ELF-1 (cell line): ENCODE results near the gene AP3M1.
"Not testable (repeated sequence)": the region's sequence is repeated elsewhere in the genome, so short reads cannot be mapped to it uniquely, and the experiment has no call there.

Source experiments
- DNase-seq: peaks from one replicate; pipeline ENCODE4 v3.0.0-alpha.2; 2016; ENCODE audit warnings: low read depth, low spot score

AP3M1 gene

GRCh38 chr10:74163319-74164068, 12.9 kb upstream of the AP3M1 start:
- no peak for DNase-seq

DNA sequence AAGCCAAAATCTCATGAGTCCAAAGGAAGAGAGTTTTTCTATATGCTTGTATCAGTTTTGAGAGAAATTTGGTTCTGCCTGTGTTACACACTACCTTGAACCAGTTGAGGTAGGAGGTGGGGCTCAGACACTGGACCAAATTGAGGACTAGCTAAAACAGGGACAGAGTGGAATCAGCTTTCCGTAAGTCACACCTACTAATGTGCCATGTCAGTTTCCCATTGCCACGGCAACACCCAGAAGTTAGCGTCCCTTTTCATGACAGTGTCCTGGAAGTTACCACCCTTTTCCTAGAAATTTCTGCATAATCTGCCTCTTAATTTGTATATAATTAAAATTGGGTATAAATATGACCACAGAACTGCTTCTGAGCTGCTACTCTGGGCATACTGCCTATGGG, 9.4 kb upstream of the AP3M1 start:
- DNase-seq = no peak

GRCh38 chr10:74156919-74157289, 6.3 kb upstream of the AP3M1 start:
- no peak for DNase-seq

- no peak for DNase-seq
Measured at GRCh38 chr10:74153676-74154075, 3.0 kb upstream of the AP3M1 start.

DNA sequence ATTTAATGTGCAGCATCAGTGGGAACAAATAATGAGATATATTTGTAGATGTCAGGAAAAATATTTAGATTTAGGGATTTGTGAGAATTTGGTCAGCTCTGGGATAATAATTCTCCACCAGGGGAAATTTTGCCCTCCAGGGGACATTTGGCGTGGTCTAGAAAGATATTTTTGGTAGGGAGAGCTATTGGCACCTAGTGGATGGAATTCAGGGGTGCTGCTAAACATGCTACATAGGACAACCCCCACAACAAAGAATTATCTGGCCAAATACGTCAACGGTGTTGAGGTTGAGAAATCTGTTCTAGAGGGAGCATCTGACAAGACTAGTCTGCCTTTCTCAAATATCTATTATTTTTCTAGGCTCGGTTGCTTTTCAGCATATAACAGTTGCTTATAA, 2.5 kb upstream of the AP3M1 start:
- DNase-seq = no peak

- no peak for DNase-seq
Measured at GRCh38 chr10:74151879-74152722, 1.5 kb upstream of the AP3M1 start.

- DNase-seq = peak; percentile 99
Measured at GRCh38 chr10:74150990-74151878, 606 bp upstream of the AP3M1 start, which contains the start of gene ADK. Gene ADK (plus strand): TSS chr10:74151221. CDS start chr10:74151279, 58 bp downstream.

DNA sequence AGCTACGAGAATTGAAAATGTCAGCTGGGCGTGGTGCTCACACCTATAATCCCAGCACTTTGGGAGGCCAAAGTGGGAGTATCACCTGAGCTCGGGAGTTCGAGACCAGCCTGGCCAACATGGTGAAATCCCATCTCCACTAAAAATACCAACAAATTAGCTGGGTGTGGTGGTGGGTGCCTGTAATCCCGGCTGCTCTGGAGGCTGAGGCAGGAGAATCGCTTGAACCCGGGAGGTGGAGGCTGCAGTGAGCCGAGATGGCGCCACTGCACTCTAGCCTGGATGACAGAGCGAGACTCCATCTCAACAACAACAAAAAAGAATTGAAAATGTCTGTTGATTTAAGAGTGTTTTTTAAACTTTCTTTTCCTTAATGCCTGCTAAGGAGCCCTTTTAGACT, 3.6 kb downstream of the AP3M1 start:
- DNase-seq = not testable (repeated sequence)

GRCh38 chr10:74145133-74145532, 5.5 kb downstream of the AP3M1 start:
- DNase-seq = no peak

DNA sequence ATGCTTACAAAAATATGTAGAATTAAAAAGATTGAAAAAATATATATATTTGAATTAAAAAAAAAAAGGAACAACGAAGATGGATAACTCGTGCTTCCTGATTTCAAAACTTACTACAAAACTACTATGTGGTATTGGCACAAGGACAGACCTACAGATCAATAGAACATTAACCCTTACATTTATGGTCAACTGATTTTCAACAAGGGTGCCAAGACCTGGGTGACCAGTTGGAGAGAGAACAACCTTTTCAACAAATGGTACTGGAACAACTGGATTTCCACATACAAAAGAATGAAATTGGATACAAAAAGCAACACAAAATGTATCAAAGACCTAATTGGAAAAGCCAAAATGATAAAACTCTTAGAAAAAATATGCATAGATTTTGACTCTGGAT, 10.1 kb downstream of the AP3M1 start:
- DNase-seq = no peak

DNA sequence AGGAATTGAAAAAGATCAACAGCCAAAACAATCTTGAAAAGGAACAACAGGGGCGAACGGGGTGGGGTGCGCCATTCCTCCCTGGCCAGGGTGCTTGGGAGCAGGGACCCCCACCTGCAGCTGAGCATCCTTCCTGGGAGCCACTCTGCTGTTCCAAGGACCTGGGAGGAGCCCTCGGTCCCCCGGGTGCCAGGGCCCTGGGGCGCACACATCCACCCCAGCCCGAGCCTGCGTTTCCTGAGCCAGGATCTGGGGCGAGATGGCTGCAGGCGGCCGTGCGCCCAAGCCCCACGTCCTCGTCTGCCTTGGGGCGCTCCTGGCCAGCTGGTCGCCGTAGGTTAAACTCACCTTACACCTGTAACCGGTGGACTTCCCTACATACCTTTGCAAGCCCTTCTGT, 10.6 kb downstream of the AP3M1 start:
- DNase-seq = no peak

DNA sequence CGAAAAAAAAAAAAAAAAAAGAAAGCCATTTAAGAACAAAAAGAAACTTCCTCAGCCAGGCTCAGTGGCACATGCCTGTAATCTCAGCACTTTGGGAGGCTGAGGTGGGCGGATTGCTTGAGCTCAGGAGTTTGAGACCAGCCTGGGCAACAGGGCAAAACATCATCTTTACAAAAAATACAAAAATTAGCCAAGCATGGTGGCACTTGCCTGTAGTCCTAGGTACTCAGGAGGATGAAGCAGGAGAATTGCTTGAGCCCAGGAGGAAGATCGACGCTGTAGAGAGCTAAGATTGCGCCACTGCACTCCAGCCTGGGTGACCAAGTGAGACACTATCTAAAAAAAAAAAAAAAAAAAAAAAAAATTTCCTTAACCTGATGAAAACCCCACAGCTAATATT, 12.0 kb downstream of the AP3M1 start:
- DNase-seq = not testable (repeated sequence)

DNA sequence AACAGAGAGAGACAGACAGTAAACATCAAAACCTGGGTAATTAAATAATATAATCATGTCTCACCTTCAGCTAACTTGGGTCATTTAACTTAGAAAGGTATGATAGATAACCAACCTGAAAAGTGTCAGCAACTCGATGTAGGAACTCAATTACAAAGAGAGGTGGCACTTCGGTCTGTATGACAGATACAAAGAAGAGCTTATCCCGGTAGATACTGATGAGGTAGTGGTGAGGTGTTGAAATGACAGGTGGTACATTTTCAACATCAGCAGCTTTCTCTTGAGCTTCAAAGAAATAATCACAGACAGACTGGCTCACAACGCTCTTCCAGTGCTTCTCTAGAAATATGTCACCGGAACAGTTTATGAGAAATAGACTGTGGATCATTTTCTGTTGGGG, 12.6 kb downstream of the AP3M1 start:
- no peak for DNase-seq

GRCh38 chr10:74135452-74135851, 15.2 kb downstream of the AP3M1 start:
- no peak for DNase-seq

DNA sequence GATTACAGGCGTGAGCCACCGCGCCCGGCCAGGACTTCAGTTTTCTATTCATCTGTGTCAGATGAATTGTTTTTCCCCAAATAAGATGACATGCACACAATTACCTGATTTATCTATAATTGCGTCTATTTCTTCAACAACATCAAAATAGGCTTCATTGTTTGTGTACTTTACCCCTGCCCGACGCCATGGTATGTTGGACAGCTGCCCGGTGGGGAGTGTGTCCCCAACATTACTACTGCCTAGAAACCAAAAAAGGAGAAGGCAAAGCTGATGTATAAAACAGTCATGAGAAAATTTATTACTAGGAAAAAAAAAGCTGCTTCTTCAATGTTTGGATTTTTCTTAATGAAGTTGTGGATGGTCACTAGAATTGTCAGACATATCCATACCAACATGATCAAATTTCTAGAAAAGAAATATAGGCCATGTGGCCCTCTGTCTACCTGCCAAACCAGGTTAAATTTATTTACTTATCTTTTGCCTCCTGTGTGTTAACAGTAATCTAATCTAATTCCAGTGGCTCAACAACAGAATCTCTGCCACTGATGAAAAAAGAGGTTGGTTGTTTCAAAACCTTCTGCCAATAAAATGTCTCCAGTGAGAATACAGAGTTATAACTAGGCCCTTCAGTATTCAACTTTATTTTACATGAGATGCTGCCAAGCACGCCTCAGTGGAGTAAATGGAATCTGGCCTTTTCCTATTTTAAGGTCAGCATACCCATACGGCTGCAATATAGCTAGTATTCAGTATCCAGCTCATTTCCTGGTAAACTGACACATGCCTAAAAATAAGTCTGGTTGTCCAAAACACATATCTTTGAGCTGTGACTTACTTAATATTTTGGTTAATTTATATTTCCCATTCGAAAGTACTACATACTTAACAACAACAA, 16.5 kb downstream of the AP3M1 start:
- no peak for DNase-seq

GRCh38 chr10:74123081-74123480, 27.5 kb downstream of the AP3M1 start:
- no peak for DNase-seq

GRCh38 chr10:74122060-74122459, 28.6 kb downstream of the AP3M1 start:
- no peak for DNase-seq

GRCh38 chr10:74121368-74121767, 29.3 kb downstream of the AP3M1 start:
- no peak for DNase-seq

DNA sequence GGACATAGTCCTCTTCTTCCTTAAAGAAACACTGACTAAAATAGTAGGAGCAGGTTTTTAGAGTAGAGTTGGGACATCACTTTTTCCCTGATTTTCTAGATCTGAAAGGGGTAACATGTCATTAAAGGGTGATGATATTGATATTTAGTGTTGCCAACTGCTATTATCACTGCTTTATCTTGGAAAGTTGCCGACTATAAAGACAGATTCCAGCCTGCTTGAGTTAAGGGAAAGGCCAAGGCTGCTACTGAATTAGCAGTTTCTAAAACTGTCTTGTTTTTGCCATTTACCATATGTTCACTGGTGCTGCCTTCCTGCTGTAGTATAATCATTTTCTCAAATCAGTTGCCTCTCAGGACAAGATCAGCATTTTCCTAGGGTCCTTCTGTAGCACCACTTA, 29.7 kb downstream of the AP3M1 start:
- DNase-seq = no peak

- DNase-seq = no peak
Measured at GRCh38 chr10:74118804-74119203, 31.8 kb downstream of the AP3M1 start.

DNA sequence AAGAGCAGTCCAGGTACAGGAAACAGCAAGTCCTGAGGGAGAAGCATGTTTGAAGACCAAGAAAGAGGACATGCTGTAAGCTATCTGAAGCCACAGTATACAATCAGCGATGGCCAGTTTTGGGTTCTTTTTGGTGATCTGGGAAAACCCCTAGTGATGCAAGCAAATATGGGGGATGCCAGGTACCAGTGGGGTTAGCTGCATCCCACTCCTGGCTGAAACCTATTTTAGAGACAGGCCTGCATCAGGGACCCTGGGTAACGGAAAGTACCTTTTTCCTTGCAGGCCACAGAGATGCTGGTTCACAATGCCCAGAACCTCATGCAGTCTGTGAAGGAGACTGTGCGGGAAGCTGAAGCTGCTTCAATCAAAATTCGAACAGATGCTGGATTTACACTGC, 32.9 kb downstream of the AP3M1 start:
- DNase-seq = no peak
